ENCODE results near the gene AMIGO2. TPM values are rescaled to one million over a fixed set of nuclear protein-coding genes. Genes with fewer than 3 reads are reported as not detected.

AMIGO2 gene
- total RNA-seq, 4 donors from 2014 or later: 1.6 to 7.4 (median 3.1) TPM

DNA sequence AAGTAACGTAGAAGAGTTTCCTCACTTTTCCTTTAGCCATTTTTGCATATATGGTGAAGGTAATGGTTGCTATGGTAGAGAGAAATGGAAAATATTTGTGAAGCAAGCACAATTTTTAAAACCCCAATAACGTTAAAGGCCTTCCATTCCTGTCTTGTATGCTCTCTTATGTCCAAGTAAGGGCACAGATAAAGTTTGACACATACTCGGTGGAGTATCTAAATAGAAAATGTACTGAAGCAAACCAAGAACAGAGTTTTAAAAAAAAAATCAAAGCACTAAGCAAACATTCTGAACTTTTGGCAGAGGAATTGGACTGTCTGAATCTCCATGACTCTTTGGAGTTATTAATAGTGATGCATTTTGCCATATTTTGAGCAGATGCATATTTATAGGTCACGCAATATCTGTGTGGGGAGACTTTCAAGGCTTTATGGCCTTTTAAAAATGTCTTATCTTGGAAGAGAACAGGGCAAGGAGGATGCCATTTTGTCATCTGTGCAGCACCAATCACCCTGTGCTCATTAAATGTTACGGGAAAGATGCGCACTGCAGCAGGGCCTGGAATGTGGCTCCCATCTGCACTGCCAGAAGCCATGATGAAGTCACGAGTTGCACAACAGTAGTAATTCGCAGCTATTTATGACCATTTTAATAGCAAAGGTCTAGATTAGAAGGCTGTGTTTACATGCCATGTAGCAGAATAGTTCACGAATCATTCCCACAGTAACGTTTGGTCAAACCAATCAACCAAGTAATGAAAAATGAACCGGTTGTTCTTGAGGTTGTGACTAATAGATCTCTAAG, 23.3 kb upstream of the AMIGO2 start:
- peak overlapping the region in 3 of 4 donors; percentile 29 to 40 (median 35) for H3K27ac ChIP-seq

DNA sequence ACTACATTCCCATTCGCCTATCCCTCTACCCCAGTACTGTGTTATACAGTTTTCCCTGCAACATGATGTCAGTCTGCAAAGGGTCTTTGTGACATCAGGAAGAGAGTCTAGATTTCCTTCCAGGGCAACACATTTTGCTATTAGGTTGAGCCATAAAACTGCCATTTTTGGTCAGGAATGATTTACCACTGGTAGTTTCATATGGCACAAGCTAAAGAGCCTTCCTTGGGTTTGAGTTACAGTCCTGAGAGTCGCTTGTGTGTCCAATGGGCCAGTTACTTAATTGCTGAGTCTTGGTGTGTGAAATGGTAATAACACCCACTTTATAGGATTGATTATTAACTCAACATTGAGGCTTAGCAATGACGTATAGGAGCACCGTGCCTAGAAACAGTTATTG, 22.6 kb upstream of the AMIGO2 start:
- DNase-seq: no peak
- Histone ChIP-seq H3K36me3 (no peaks in the 10 kb centered on the region), H3K27ac (peak overlapping the region in 2 of 4 donors; percentile 29 to 40), H3K4me3 (no peak overlapping the region), H3K9me3 (no peaks in the 10 kb centered on the region), H3K27me3 (no peaks in the 10 kb centered on the region), H3K4me1 (no peaks in the 10 kb centered on the region)
- no peak for TF ChIP-seq POLR2A (IDR thresholded peaks at IDR 0.05)
- TF ChIP-seq, protein P1, sequence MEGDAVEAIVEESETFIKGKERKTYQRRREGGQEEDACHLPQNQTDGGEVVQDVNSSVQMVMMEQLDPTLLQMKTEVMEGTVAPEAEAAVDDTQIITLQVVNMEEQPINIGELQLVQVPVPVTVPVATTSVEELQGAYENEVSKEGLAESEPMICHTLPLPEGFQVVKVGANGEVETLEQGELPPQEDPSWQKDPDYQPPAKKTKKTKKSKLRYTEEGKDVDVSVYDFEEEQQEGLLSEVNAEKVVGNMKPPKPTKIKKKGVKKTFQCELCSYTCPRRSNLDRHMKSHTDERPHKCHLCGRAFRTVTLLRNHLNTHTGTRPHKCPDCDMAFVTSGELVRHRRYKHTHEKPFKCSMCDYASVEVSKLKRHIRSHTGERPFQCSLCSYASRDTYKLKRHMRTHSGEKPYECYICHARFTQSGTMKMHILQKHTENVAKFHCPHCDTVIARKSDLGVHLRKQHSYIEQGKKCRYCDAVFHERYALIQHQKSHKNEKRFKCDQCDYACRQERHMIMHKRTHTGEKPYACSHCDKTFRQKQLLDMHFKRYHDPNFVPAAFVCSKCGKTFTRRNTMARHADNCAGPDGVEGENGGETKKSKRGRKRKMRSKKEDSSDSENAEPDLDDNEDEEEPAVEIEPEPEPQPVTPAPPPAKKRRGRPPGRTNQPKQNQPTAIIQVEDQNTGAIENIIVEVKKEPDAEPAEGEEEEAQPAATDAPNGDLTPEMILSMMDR (IDR thresholded peaks at IDR 0.05): no peak

More for the DNA sequence above, 23.3 kb upstream of the AMIGO2 start:
- H3K4me1 ChIP-seq: no peaks in the 10 kb centered on the region
- no peak overlapping the region for H3K4me3 ChIP-seq
- DNase-seq: no peak
- no peak for TF ChIP-seq POLR2A (IDR thresholded peaks at IDR 0.05)
- TF ChIP-seq, protein P1 (IDR thresholded peaks at IDR 0.05): no peak
- H3K27me3 ChIP-seq: no peaks in the 10 kb centered on the region
- no peaks in the 10 kb centered on the region for H3K9me3 ChIP-seq
- no peaks in the 10 kb centered on the region for H3K36me3 ChIP-seq

DNA sequence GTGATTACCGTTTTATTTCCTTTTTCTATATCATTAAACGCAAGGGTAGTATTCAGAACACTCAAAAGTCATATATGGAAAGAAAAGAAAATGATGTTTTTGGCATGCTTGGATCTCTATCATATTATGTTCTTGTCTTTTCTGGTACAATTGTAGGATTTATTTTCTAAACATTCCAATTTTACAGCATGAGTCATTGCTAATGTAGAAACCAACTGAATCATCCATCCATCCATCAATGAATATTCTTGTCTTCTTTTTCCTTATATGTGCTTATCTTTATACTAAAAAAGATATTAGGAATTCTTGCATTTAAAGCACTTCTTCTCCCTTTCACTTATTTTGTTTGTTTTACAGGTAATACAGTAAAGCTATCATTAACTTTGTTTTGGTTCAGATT, 20.4 kb upstream of the AMIGO2 start:
- Histone ChIP-seq H3K36me3 (no peaks in the 10 kb centered on the region), H3K27ac (no peak overlapping the region), H3K4me3 (no peak overlapping the region), H3K9me3 (no peaks in the 10 kb centered on the region), H3K27me3 (no peaks in the 10 kb centered on the region), H3K4me1 (no peaks in the 10 kb centered on the region)
- TF ChIP-seq, protein P1 (IDR thresholded peaks at IDR 0.05): no peak
- no peak for TF ChIP-seq POLR2A (IDR thresholded peaks at IDR 0.05)
- no peak for DNase-seq

DNA sequence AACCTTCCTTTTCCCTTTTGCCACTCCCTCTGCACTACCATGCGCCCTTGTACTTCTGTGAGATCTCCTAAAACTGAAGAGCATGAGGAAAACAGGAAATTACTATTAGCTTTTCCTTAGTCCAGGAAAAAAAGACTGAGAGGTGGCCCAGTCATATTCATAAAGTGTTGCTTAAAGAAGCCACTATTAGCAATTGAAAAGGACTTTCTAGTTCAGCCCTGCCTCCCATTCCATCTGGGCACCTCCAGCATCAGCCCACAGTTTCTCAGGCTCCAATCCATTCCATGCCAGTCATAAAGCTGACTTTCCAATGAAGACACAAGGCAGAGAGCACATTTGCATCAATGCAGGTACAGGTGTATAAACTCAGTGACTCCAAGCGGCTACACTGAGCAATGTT, 19.9 kb upstream of the AMIGO2 start:
- no peaks in the 10 kb centered on the region for H3K27me3 ChIP-seq
- no peak overlapping the region for H3K27ac ChIP-seq
- H3K36me3 ChIP-seq: no peaks in the 10 kb centered on the region
- H3K4me1 ChIP-seq: no peaks in the 10 kb centered on the region
- TF ChIP-seq, protein P1 (IDR thresholded peaks at IDR 0.05): no peak
- TF ChIP-seq POLR2A (IDR thresholded peaks at IDR 0.05): no peak
- no peaks in the 10 kb centered on the region for H3K9me3 ChIP-seq
- DNase-seq: no peak
- H3K4me3 ChIP-seq: no peak overlapping the region

DNA sequence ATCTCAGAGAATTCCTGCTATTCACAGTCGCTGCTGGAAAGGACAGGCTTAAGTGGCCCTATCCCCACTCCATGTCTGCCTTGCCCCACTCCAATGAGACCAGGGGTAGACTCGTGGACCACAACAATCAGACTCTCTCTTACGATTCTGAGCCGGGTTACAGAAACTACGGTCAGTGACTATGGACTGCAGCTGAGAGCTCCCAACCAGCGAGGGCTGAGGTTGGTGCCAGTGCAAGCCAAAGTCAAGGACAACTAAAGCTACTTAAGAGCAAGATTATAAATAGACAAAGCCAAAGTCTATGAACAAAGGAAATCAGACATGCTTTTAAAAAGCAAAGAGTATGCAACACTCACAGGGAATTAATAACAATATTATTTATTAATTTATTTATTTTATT, 18.3 kb upstream of the AMIGO2 start:
- Histone ChIP-seq H3K4me1 (no peaks in the 10 kb centered on the region), H3K27me3 (no peaks in the 10 kb centered on the region), H3K9me3 (no peaks in the 10 kb centered on the region), H3K36me3 (no peaks in the 10 kb centered on the region), H3K27ac (no peak overlapping the region), H3K4me3 (no peak overlapping the region)
- no peak for TF ChIP-seq POLR2A (IDR thresholded peaks at IDR 0.05)
- TF ChIP-seq, protein P1 (IDR thresholded peaks at IDR 0.05): no peak
- no peak for DNase-seq

Measured in Peyer's patch (tissue), 4 donors.